Upper lobe of right lung (tissue), 1 donor: ENCODE results near the gene LRRC3C. TPM values are rescaled to one million over a fixed set of nuclear protein-coding genes. Genes with fewer than 3 reads are reported as not detected.

ENCODE experiments used
- ATAC-seq: fragments of 200-7000 bp; cut with Tn5 transposase; one replicate; pipeline ENCODE4 v1.9.1; 2020; ENCODE audit warnings: mild to moderate bottlenecking, moderate library complexity
- DNase-seq: peaks from one replicate; pipeline ENCODE4 v3.0.0-alpha.2; 2020
- H3K27ac ChIP-seq: fragments of 200-600 bp; one replicate; pipeline ENCODE4 v1.8.0; 2022
- H3K27me3 ChIP-seq: fragments of 200-600 bp; one replicate; pipeline ENCODE4 v1.8.0; 2022; ENCODE audit warnings: mild to moderate bottlenecking
- H3K36me3 ChIP-seq: fragments of 200-600 bp; one replicate; pipeline ENCODE4 v1.8.0; 2022
- H3K4me1 ChIP-seq: fragments of 200-600 bp; one replicate; pipeline ENCODE4 v1.8.0; 2022
- H3K4me3 ChIP-seq: fragments of 200-600 bp; one replicate; pipeline ENCODE4 v1.8.0; 2022; ENCODE audit warnings: mild to moderate bottlenecking
- H3K9me3 ChIP-seq: fragments of 200-600 bp; one replicate; pipeline ENCODE4 v1.8.0; 2022
- CTCF ChIP-seq: fragments of 200-600 bp; IDR thresholded peaks from one replicate; pipeline ENCODE4 v1.8.0; 2022; ENCODE audit warnings: antibody characterized with exemption
- intact Hi-C: fragments of 100-400 bp; cut with DNase I; formaldehyde crosslinking; loops from one replicate; pipeline ENCODE4 v1.11.0; 2022
- total RNA-seq: library from RNA; stranded (reverse); fragmentation: NEBNext Ultra II Directional; extraction: Animal tissue kit (Norgen Biotek cat#: 25700); gene quantifications from one replicate; pipeline ENCODE4 v1.2.1, GENCODE V29; 2021
- donor health status: DM: no; HTN: yes; CAD: no; lungs with severe emphysema.

The LRRC3C gene
- total RNA-seq, 1 donor from 2014 or later = not detected

GRCh38 chr17:39921323-39921722 is 6.2 kb upstream of the LRRC3C start:
- ATAC-seq = no peak
- intact Hi-C loops = no loop called here
- peaks cover 36% of the 10 kb centered on the region for H3K36me3 ChIP-seq

GRCh38 chr17:39922006-39922405 is 5.5 kb upstream of the LRRC3C start:
- intact Hi-C loops = no loop called here
- H3K27me3 ChIP-seq = no peaks in the 10 kb centered on the region
- peaks cover 17% of the 10 kb centered on the region for H3K4me1 ChIP-seq
- no peak for TF ChIP-seq CTCF
- ATAC-seq (no peak), DNase-seq (no peak)
- no peaks in the 10 kb centered on the region for H3K9me3 ChIP-seq
- H3K4me3 ChIP-seq = no peak overlapping the region
- peaks cover 36% of the 10 kb centered on the region for H3K36me3 ChIP-seq
- no peak overlapping the region for H3K27ac ChIP-seq

More at GRCh38 chr17:39921323-39921722, 6.2 kb upstream of the LRRC3C start:
- Histone ChIP-seq H3K27me3 (no peaks in the 10 kb centered on the region), H3K27ac (no peak overlapping the region), H3K9me3 (no peaks in the 10 kb centered on the region), H3K4me3 (no peak overlapping the region), H3K4me1 (peaks cover 14% of the 10 kb centered on the region)
- no peak for DNase-seq
- no peak for TF ChIP-seq CTCF

GRCh38 chr17:39923230-39923629 is 4.3 kb upstream of the LRRC3C start:
- H3K27ac ChIP-seq = no peak overlapping the region
- no peak for TF ChIP-seq CTCF
- no peak for DNase-seq
- H3K4me3 ChIP-seq = no peak overlapping the region
- H3K4me1 ChIP-seq = peaks cover 17% of the 10 kb centered on the region
- peaks cover 36% of the 10 kb centered on the region for H3K36me3 ChIP-seq
- H3K27me3 ChIP-seq = no peaks in the 10 kb centered on the region
- no peak for ATAC-seq
- intact Hi-C loops = no loop called here
- H3K9me3 ChIP-seq = no peaks in the 10 kb centered on the region

- H3K9me3 ChIP-seq = no peaks in the 10 kb centered on the region
- ATAC-seq (no peak), DNase-seq (no peak)
- intact Hi-C loops = no loop called here
- H3K4me3 ChIP-seq = no peak overlapping the region
- peaks cover 25% of the 10 kb centered on the region for H3K4me1 ChIP-seq
- H3K27me3 ChIP-seq = no peaks in the 10 kb centered on the region
- H3K27ac ChIP-seq = no peak overlapping the region
- TF ChIP-seq CTCF = no peak
- peaks cover 36% of the 10 kb centered on the region for H3K36me3 ChIP-seq
Observed at GRCh38 chr17:39923836-39924690, 3.5 kb upstream of the LRRC3C start.

- no peaks in the 10 kb centered on the region for H3K9me3 ChIP-seq
- peaks cover 32% of the 10 kb centered on the region for H3K36me3 ChIP-seq
- DNase-seq = no peak
- no peak for TF ChIP-seq CTCF
- peaks cover 31% of the 10 kb centered on the region for H3K4me1 ChIP-seq
- H3K4me3 ChIP-seq = no peak overlapping the region
- intact Hi-C loops = no loop called here
- no peaks in the 10 kb centered on the region for H3K27me3 ChIP-seq
- no peak for ATAC-seq
- no peak overlapping the region for H3K27ac ChIP-seq
Observed at GRCh38 chr17:39924691-39925055, 2.9 kb upstream of the LRRC3C start.
